BJ (cell line): ENCODE measurements around the gene TPPP. TPM values are rescaled to one million over a fixed set of nuclear protein-coding genes. Genes with fewer than 3 reads are reported as not detected.

Experiments
- CTCF ChIA-PET: fragments of 350-600 bp; formaldehyde crosslinking; extraction: SDS; loops from one replicate; lab custom pipeline; 2021; ENCODE audit warnings: antibody characterized with exemption, inconsistent platforms; lab: Yijun Ruan, JAX
- POLR2A ChIA-PET: fragments of 300-600 bp; sonication (Branson Sonifier 250); formaldehyde crosslinking; extraction: SDS; loops from one replicate; lab custom pipeline; 2021; ENCODE audit warnings: antibody characterized with exemption; lab: Charles Lee
- DNase-seq: peaks from one replicate; pipeline ENCODE4 v3.0.0-alpha.2; 2011; ENCODE audit warnings: low read depth
- H3K27me3 ChIP-seq: 2 replicates; pipeline ENCODE4 v1.6.0; 2011; ENCODE audit warnings: low read length; ENCODE audit not compliant: control insufficient read depth, insufficient read depth
- H3K36me3 ChIP-seq: 2 replicates; pipeline ENCODE4 v1.5.1; 2011; ENCODE audit warnings: low read length; ENCODE audit not compliant: control insufficient read depth, insufficient read depth
- H3K4me3 ChIP-seq: 2 replicates; pipeline ENCODE4 v1.5.1; 2011; ENCODE audit warnings: low read depth, mild to moderate bottlenecking, control low read depth, low read length
- CTCF ChIP-seq: IDR thresholded peaks from 2 replicates; pipeline ENCODE4 v1.5.1; 2011; ENCODE audit warnings: low read depth, mild to moderate bottlenecking, control low read depth, inconsistent platforms, low read length, moderate library complexity; ENCODE audit not compliant: insufficient read depth
- polyA plus RNA-seq: library from polyadenylated mRNA; depleted of rRNA; stranded (reverse); fragments of >200 nt; gene quantifications from 2 replicates; pipeline ENCODE4 v1.2.3, GENCODE V29; 2011

The TPPP gene
- polyA plus RNA-seq, 1 experiment: 0.09 TPM

DNA sequence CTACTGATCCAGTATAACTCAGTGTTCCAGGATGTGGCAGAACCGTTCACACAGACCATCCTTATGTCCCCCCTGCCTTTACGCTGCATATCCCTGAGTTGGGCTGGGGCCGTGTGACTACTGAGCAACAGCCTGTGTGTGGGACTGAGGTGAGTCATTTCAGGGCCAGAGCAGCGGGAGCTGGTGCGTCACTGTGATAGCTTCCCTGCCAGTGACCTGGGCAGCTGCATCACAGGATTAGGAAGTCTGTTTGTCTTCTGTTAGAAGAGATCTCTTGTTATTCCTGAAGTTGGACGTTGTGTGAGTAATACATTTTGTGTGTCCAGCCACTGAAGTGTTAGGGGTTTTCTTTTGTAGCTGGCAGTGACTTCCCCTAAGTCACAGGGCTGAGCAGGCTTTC lies 35.6 kb downstream of the TPPP start:
- H3K27me3 ChIP-seq: no peaks in the 10 kb centered on the region
- ChIA-PET CTCF (interaction anchor here (7.3 kb wide), 1 partner anchor 13 kb away, joined by 51 read pairs; no protein-coding TSS in a partner anchor), POLR2A (no interaction called here)

DNA sequence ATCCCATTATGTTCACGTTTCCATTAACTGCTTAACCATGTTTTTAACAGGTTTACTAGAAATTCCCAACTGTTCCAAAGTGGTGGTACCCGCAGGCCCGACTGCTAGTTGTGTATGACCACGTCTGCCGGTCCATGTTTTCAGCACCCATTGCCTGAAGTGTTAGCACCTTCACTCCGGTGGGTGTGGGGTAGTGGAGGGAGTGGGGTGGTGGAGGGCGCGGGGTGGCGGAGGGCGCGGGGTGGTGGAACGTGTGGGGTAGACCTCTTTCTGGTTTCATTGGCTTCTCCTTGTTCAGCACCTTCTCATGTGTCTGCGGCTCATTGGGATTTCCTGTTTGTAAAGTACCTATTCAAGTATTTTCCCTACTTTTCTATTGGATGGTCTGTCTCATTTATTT lies 37.7 kb downstream of the TPPP start:
- POLR2A ChIA-PET: no interaction called here
- no peak for TF ChIP-seq CTCF
- H3K27me3 ChIP-seq: no peaks in the 10 kb centered on the region
- DNase-seq: no peak
- no peak overlapping the region for H3K4me3 ChIP-seq
- no peaks in the 10 kb centered on the region for H3K36me3 ChIP-seq
- CTCF ChIA-PET: interaction anchor here (0.8 to 7.3 kb wide), 2 partner anchors 8 to 15 kb away, joined by 4 to 51 read pairs; no protein-coding TSS in a partner anchor

More for the DNA sequence above, 35.6 kb downstream of the TPPP start:
- DNase-seq: no peak
- Histone ChIP-seq H3K4me3 (no peak overlapping the region), H3K36me3 (0 out of 2 replicates have a peak, but pooled peaks cover 2% of the 10 kb centered on the region)
- TF ChIP-seq CTCF: no peak

DNA sequence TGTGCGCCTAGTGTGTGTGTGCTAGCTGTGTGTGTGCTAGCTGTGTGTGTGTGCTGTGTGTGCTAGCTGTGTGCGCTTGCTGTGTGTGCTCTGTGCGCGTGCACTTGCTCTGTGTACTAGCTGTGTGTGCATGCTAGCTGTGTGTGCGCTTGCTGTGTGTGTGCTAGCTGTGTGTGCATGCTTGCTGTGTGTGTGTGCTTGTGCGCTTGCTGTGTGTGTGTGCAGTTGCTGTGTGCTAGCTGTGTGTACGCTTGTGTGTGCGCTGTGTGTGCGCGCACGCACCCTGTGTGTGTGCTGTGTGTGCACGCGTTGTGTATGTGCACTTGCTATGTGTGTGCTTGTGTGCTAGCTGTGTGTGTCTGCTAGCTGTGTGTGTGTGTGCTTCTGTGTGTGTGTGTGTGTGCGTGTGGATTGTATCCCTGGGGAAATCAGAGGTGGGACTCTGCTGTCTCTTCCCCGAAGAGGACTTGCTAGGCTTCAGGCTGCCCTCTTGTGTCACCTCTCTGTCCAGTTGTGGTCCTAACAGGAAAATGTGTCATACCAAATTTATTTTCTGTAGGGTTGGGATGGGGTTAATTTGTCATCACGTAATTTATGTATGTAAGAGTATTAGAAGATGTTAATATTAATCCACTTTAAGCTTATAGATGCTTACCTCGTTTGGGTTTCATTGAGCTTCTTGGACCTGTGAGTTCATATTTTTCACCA lies 38.9 kb downstream of the TPPP start:
- CTCF ChIA-PET: interaction anchor here (7.3 kb wide), 1 partner anchor 16 kb away, joined by 51 read pairs; no protein-coding TSS in a partner anchor
- POLR2A ChIA-PET: no interaction called here
- no peaks in the 10 kb centered on the region for H3K27me3 ChIP-seq
- no peak for DNase-seq
- no peak for TF ChIP-seq CTCF
- no peak overlapping the region for H3K4me3 ChIP-seq
- H3K36me3 ChIP-seq: no peaks in the 10 kb centered on the region

DNA sequence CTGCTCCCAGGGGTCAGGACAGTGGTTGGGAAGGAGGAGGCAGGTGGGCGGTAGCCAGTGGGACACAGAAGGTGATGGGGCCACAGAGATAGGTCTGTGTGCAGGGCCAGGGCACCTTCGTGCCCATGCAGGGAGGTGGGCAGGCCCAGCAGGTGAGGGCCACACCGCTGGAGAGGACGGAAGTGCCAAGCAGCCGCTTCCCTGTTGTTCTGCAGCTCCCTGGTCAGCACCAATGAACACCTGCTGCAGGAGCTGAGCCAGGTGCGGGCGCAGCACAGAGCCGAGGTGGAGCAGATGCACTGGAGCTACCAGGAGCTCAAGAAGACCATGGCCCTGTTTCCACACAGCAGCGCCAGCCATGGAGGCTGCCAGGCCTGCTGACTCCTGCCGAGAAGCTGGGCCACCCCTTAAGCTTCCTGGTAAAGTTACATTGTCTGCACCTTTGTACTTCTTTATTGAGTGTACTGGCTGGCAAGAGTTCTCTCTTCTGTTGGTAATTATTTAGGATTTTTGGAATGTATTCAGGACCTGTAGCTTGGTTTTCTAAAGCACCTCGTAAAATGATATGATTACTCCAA lies 40.3 kb downstream of the TPPP start:
- ChIA-PET POLR2A (no interaction called here), CTCF (interaction anchor here (7.3 kb wide), 1 partner anchor 18 kb away, joined by 51 read pairs; no protein-coding TSS in a partner anchor)
- TF ChIP-seq CTCF: no peak
- Histone ChIP-seq H3K27me3 (no peaks in the 10 kb centered on the region), H3K4me3 (no peak overlapping the region), H3K36me3 (peaks cover under 1% of the 10 kb centered on the region; the same call in 1 of the 2 replicates)
- no peak for DNase-seq

- Histone ChIP-seq H3K36me3 (peaks cover 3% of the 10 kb centered on the region; the same call in 1 of the 2 replicates), H3K4me3 (no peak overlapping the region), H3K27me3 (no peaks in the 10 kb centered on the region)
- CTCF ChIA-PET: interaction anchor here (7.3 kb wide), 1 partner anchor 19 kb away, joined by 51 read pairs; no protein-coding TSS in a partner anchor
- no peak for DNase-seq
- POLR2A ChIA-PET: no interaction called here
- no peak for TF ChIP-seq CTCF
These were observed 41.1 kb downstream of the TPPP start for GRCh38 chr5:652023-652515.
